Esophagus squamous epithelium (tissue), 4 donors: ENCODE results near the gene ATF1.
"Not testable (repeated sequence)": the region's sequence is repeated elsewhere in the genome, so short reads cannot be mapped to it uniquely, and the experiment has no call there.

Experiments used
- CTCF ChIP-seq, 6 experiments: fragments of 450-650 bp in 4 of 6; fragments of 200-600 bp in 2 of 6; sonication (generic) in 2 of 6; IDR thresholded peaks; one replicate each; pipeline ENCODE4 v1.5.1; 2016 to 2019; ENCODE audit warnings: antibody characterized with exemption in 6 of 6, mild to moderate bottlenecking in 4 of 6, moderate library complexity in 4 of 6
- POLR2A ChIP-seq, 4 donors: fragments of 450-650 bp; IDR thresholded peaks; one replicate each; pipeline ENCODE4 v1.6.1; 2017; ENCODE audit warnings: antibody characterized with exemption in 4 of 4, mild to moderate bottlenecking in 4 of 4, moderate library complexity in 3 of 4

- not testable (repeated sequence) for TF ChIP-seq POLR2A, CTCF (IDR thresholded peaks at IDR 0.05)
Observed at GRCh38 chr12:50855218-50855617, 91.3 kb downstream of the ATF1 start.
